ENCODE results near the gene MACROD1.

GRCh38 chr11:64048042-64048854 lies 117.7 kb downstream of the MACROD1 start:
- TF ChIP-seq GATA2 (IDR thresholded peaks at IDR 0.05; ENCODE audit: low read depth, low read length): no peak
- TF ChIP-seq GATA3 (IDR thresholded peaks at IDR 0.05; ENCODE audit: low read depth, low read length): no peak
